ENCODE data around the gene STXBP5L. TPM values are rescaled to one million over a fixed set of nuclear protein-coding genes. Genes with fewer than 3 reads are reported as not detected.

Gene STXBP5L
- total RNA-seq, 1 donor from 2014 or later: 8.5 TPM

DNA sequence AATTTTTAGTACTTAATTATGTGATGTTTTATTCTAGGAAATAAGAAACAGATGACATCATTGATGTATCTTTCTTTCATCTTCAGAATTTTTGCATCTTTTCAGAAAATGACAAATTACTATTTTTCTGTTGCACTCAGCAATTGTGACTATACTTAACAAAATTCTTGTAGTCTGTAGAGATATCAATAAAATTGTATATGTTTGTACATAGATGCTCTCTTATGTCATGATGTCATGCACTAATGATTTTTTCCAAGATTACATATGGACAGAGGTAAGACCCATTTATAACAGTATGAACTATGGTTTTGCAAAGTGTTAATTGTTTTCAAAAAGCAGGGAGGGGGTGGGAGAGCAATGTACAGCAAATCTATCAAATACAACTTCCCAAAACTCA, 516.5 kb downstream of the STXBP5L start:
- DNase-seq (ENCODE audit: low spot score, unreplicated experiment): no peak
- Mint-ChIP-seq H3K9me3 (ENCODE audit: low read depth) (no peaks in the 10 kb centered on the region), H3K27me3 (no peaks in the 10 kb centered on the region), H3K4me3 (ENCODE audit: low read depth) (no peak overlapping the region), H3K4me1 (ENCODE audit: low read depth) (no peaks in the 10 kb centered on the region), H3K27ac (no peak overlapping the region), H3K36me3 (ENCODE audit: insufficient read depth) (peaks cover 2% of the 10 kb centered on the region)
- no peak for TF ChIP-seq CTCF (IDR thresholded peaks at IDR 0.05; ENCODE audit: unreplicated experiment)

DNA sequence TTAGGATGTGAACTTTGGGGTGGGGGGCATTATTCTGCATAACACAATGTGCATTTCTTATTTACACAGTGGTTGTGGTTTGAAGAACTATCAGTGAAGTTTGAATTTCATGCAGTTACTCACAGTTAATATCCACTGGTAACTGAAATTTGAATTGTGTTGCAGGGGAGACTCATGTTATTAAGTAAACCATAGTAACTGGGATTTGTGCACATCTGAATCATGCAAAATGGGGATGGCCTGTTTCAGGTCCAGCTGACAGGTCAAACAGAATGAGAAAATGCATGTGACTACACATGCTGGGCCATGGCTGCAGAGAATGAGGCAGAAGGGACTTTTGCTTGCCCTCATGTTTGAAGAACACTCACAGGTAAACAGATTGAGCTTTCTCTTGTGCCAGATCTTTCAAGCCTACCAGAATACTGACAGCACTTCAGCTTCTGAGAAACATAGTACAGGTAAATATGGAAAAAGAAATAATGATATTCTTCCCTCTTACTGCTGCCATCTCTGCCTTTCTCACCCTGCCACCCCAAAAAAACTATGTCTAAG, 522.7 kb downstream of the STXBP5L start:
- Mint-ChIP-seq H3K9me3 (ENCODE audit: low read depth) (no peaks in the 10 kb centered on the region), H3K27ac (no peak overlapping the region), H3K4me3 (ENCODE audit: low read depth) (no peak overlapping the region), H3K27me3 (no peaks in the 10 kb centered on the region), H3K36me3 (ENCODE audit: insufficient read depth) (peaks cover 9% of the 10 kb centered on the region), H3K4me1 (ENCODE audit: low read depth) (no peaks in the 10 kb centered on the region)
- no peak for DNase-seq (ENCODE audit: low spot score, unreplicated experiment)
- TF ChIP-seq CTCF (IDR thresholded peaks at IDR 0.05; ENCODE audit: unreplicated experiment): no peak

- Mint-ChIP-seq H3K9me3 (ENCODE audit: low read depth) (no peaks in the 10 kb centered on the region), H3K4me1 (ENCODE audit: low read depth) (no peaks in the 10 kb centered on the region), H3K4me3 (ENCODE audit: low read depth) (no peak overlapping the region), H3K27me3 (no peaks in the 10 kb centered on the region), H3K27ac (no peak overlapping the region), H3K36me3 (ENCODE audit: insufficient read depth) (peaks cover 9% of the 10 kb centered on the region)
- no peak for DNase-seq (ENCODE audit: low spot score, unreplicated experiment)
- no peak for TF ChIP-seq CTCF (IDR thresholded peaks at IDR 0.05; ENCODE audit: unreplicated experiment)
Observed at GRCh38 chr3:121431726-121432517, 523.9 kb downstream of the STXBP5L start.

- DNase-seq (ENCODE audit: low spot score, unreplicated experiment): no peak
- no peak overlapping the region for H3K27ac Mint-ChIP-seq
- peaks cover 2% of the 10 kb centered on the region for H3K36me3 Mint-ChIP-seq (ENCODE audit: insufficient read depth)
- TF ChIP-seq CTCF (IDR thresholded peaks at IDR 0.05; ENCODE audit: unreplicated experiment): no peak
- no peaks in the 10 kb centered on the region for H3K27me3 Mint-ChIP-seq
- H3K4me1 Mint-ChIP-seq (ENCODE audit: low read depth): no peaks in the 10 kb centered on the region
- H3K9me3 Mint-ChIP-seq (ENCODE audit: low read depth): no peaks in the 10 kb centered on the region
- no peak overlapping the region for H3K4me3 Mint-ChIP-seq (ENCODE audit: low read depth)
Observed at GRCh38 chr3:121436074-121436473, 528.1 kb downstream of the STXBP5L start.

GRCh38 chr3:121436641-121437040, 528.6 kb downstream of the STXBP5L start:
- Mint-ChIP-seq H3K36me3 (ENCODE audit: insufficient read depth) (peaks cover 2% of the 10 kb centered on the region), H3K27me3 (no peaks in the 10 kb centered on the region), H3K4me3 (ENCODE audit: low read depth) (no peak overlapping the region), H3K27ac (no peak overlapping the region), H3K4me1 (ENCODE audit: low read depth) (no peaks in the 10 kb centered on the region), H3K9me3 (ENCODE audit: low read depth) (no peaks in the 10 kb centered on the region)
- DNase-seq (ENCODE audit: low spot score, unreplicated experiment): no peak
- no peak for TF ChIP-seq CTCF (IDR thresholded peaks at IDR 0.05; ENCODE audit: unreplicated experiment)

All from progenitor cell of endocrine pancreas (in vitro differentiated cells).